Fibroblast of lung (primary cell): ENCODE measurements around the gene COQ10B. TPM values are rescaled to one million over a fixed set of nuclear protein-coding genes. Genes with fewer than 3 reads are reported as not detected.

Source experiments
- DNase-seq, 2 donors: peaks; one replicate each; pipeline versions ENCODE4 v3.0.0 to v3.0.0-alpha.2; 2010; ENCODE audit warnings: low read depth in 2 of 2
- H2AFZ ChIP-seq: 2 replicates; pipeline ENCODE4 v1.5.1; 2012; ENCODE audit warnings: low read length, control low read depth, inconsistent platforms
- H3K27ac ChIP-seq: 2 replicates; pipeline ENCODE4 v1.5.1; 2011; ENCODE audit warnings: low read length, control low read depth; ENCODE audit not compliant: insufficient read depth
- H3K27me3 ChIP-seq: 2 replicates; pipeline ENCODE4 v1.5.1; 2011; ENCODE audit warnings: mild to moderate bottlenecking, low read length; ENCODE audit not compliant: control insufficient read depth, insufficient read depth
- H3K36me3 ChIP-seq: 2 replicates; pipeline ENCODE4 v1.5.1; 2011; ENCODE audit warnings: low read length; ENCODE audit not compliant: control insufficient read depth, insufficient read depth
- H3K4me1 ChIP-seq: 2 replicates; pipeline ENCODE4 v1.5.1; 2011; ENCODE audit warnings: low read length; ENCODE audit not compliant: control insufficient read depth, insufficient read depth; ENCODE audit errors: extremely low read depth
- H3K4me2 ChIP-seq: 2 replicates; pipeline ENCODE4 v1.5.1; 2011; ENCODE audit warnings: low read length, control low read depth; ENCODE audit not compliant: insufficient read depth; ENCODE audit errors: extremely low read depth
- H3K4me3 ChIP-seq, 4 experiments: fragments of 200-600 bp in 1 of 4; sonication (generic) in 1 of 4; replicated peaks in 1 of 4; 2 replicates each; pipeline ENCODE4 v1.5.1; 2011 to 2016; ENCODE audit warnings: low read length in 4 of 4, low read depth in 3 of 4, mild to moderate bottlenecking in 3 of 4, control low read depth in 2 of 4, inconsistent platforms in 1 of 4, mixed read lengths in 1 of 4; ENCODE audit not compliant: insufficient read depth in 1 of 4; ENCODE audit errors: control extremely low read depth in 1 of 4
- H3K79me2 ChIP-seq: 2 replicates; pipeline ENCODE4 v1.5.1; 2012; ENCODE audit warnings: mild to moderate bottlenecking, low read length, inconsistent platforms; ENCODE audit not compliant: control insufficient read depth, insufficient read depth
- H3K9ac ChIP-seq: 2 replicates; pipeline ENCODE4 v1.5.1; 2011; ENCODE audit warnings: mild to moderate bottlenecking, low read length, control low read depth; ENCODE audit not compliant: insufficient read depth
- H3K9me3 ChIP-seq: 2 replicates; pipeline ENCODE4 v1.5.1; 2012; ENCODE audit warnings: low read depth, low read length; ENCODE audit not compliant: control insufficient read depth, insufficient read depth
- H4K20me1 ChIP-seq: 2 replicates; pipeline ENCODE4 v1.5.1; 2011; ENCODE audit warnings: low read length; ENCODE audit not compliant: control insufficient read depth, insufficient read depth; ENCODE audit errors: extremely low read depth
- CTCF ChIP-seq, 2 donors: IDR thresholded peaks in 1 of 2; conservative IDR thresholded peaks in 1 of 2; 1 replicate in 1 of 2; 2 replicates in 1 of 2; pipeline ENCODE4 v1.5.1; 2011 to 2012; ENCODE audit warnings: low read length in 2 of 2, control low read depth in 1 of 2, inconsistent platforms in 1 of 2, low read depth in 1 of 2, mild to moderate bottlenecking in 1 of 2
- EZH2 ChIP-seq: IDR thresholded peaks from 2 replicates; pipeline ENCODE4 v1.5.1; 2012; ENCODE audit warnings: low read length, control low read depth, mild to moderate bottlenecking; ENCODE audit errors: missing control alignments
- polyA plus RNA-seq, 2 donors: library from polyadenylated mRNA; depleted of rRNA in 1 of 2; stranded (reverse) in 1 of 2; unstranded in 1 of 2; fragments of >200 nt; gene quantifications; 2 replicates each; pipeline ENCODE4 v1.2.1, GENCODE V29; 2011 to 2012; ENCODE audit warnings: missing spikeins in 1 of 2
- total RNA-seq: library from RNA; depleted of rRNA; stranded (reverse); fragments of >200 nt; gene quantifications from 2 replicates; pipeline ENCODE4 v1.2.1, GENCODE V29; 2014

The COQ10B gene
- total and polyA plus RNA-seq, 2 donors (not counting 1 experiment from before 2014, with no cell fraction given) = 11.6 to 41.9 TPM

DNA sequence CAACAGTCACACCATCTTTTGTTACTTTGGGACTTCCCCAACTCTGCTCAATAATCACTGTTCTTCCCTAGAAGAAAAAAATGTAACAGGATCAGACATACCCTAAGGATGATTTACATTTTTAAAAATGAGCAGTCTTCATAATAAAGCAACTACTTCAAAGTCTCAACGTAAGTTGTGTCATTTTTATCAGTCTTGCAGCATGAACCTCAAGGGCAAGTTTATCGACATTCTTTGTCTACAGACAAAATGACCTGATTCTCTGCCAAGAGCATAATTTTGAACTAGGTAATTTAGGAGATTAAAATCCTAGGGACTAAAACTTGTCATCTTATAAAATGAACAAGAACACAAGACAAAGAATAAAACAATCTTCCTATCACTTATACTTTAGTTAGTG is 44.0 kb downstream of the COQ10B start:
- peaks cover 8% of the 10 kb centered on the region for H3K36me3 ChIP-seq
- H3K4me2 ChIP-seq = peak overlapping the region; percentile 93
- H4K20me1 ChIP-seq = no peaks in the 10 kb centered on the region
- H3K27me3 ChIP-seq = no peaks in the 10 kb centered on the region
- H3K79me2 ChIP-seq = peaks cover 68% of the 10 kb centered on the region
- DNase-seq = no peak
- no peaks in the 10 kb centered on the region for H3K9me3 ChIP-seq
- peaks cover 4% of the 10 kb centered on the region for H3K4me1 ChIP-seq
- no peak for TF ChIP-seq CTCF (conservative IDR thresholded peaks at IDR 0.05 in 1 of 2, IDR thresholded peaks at IDR 0.05 in 1 of 2; ENCODE audit: low read depth in 1 of 2, low read length in 2 of 2)
- TF ChIP-seq EZH2 = no peak
- H3K27ac ChIP-seq = no peak overlapping the region
- peak overlapping the region in 3 of 4 experiments; percentile 89 to 96 (median 93) for H3K4me3 ChIP-seq
- H2AFZ ChIP-seq = no peak overlapping the region
- no peak overlapping the region for H3K9ac ChIP-seq

GRCh38 chr2:197498235-197498936 is 45.0 kb downstream of the COQ10B start:
- Histone ChIP-seq H3K4me3 (peak overlapping the region; percentile 89 to 96 (median 92)), H2AFZ (no peak overlapping the region), H3K4me2 (peak overlapping the region; percentile 93), H3K79me2 (peaks cover 76% of the 10 kb centered on the region), H3K36me3 (peaks cover 8% of the 10 kb centered on the region), H3K9ac (peak overlapping the region; percentile 89), H3K27ac (peak overlapping the region; percentile 96), H4K20me1 (no peaks in the 10 kb centered on the region), H3K4me1 (peaks cover 4% of the 10 kb centered on the region), H3K9me3 (no peaks in the 10 kb centered on the region), H3K27me3 (no peaks in the 10 kb centered on the region)
- DNase-seq = peak in 1 of 2 donors; percentile 31
- no peak for TF ChIP-seq EZH2
- no peak for TF ChIP-seq CTCF (conservative IDR thresholded peaks at IDR 0.05 in 1 of 2, IDR thresholded peaks at IDR 0.05 in 1 of 2; ENCODE audit: low read depth in 1 of 2, low read length in 2 of 2)

- Histone ChIP-seq H3K79me2 (peaks cover 80% of the 10 kb centered on the region), H3K4me3 (peak overlapping the region; percentile 89 to 96 (median 92)), H4K20me1 (no peaks in the 10 kb centered on the region), H3K27ac (peak overlapping the region; percentile 96), H3K36me3 (peaks cover 9% of the 10 kb centered on the region), H3K9ac (peak overlapping the region; percentile 89), H3K4me1 (peaks cover 4% of the 10 kb centered on the region), H3K4me2 (peak overlapping the region; percentile 93), H3K9me3 (no peaks in the 10 kb centered on the region), H2AFZ (peak overlapping the region; percentile 34), H3K27me3 (no peaks in the 10 kb centered on the region)
- peak; percentile 52 to 58 for DNase-seq
- no peak for TF ChIP-seq EZH2
- TF ChIP-seq CTCF (conservative IDR thresholded peaks at IDR 0.05 in 1 of 2, IDR thresholded peaks at IDR 0.05 in 1 of 2; ENCODE audit: low read depth in 1 of 2, low read length in 2 of 2) = no peak
Observed at GRCh38 chr2:197498937-197499593, 45.7 kb downstream of the COQ10B start.
